M059J (cell line): ENCODE results near the gene FJX1. TPM values are rescaled to one million over a fixed set of nuclear protein-coding genes. Genes with fewer than 3 reads are reported as not detected.
"Not testable (repeated sequence)": the region's sequence is repeated elsewhere in the genome, so short reads cannot be mapped to it uniquely, and the experiment has no call there.

Experiments used
- DNase-seq: peaks from one replicate; pipeline ENCODE4 v3.0.0-alpha.2; 2012; ENCODE audit warnings: low read depth
- total RNA-seq: library from RNA; depleted of rRNA; stranded (reverse); fragments of >200 nt; shearing (Covaris generic); gene quantifications from 2 replicates; pipeline ENCODE4 v1.2.3, GENCODE V29; 2014; rRNA removed

FJX1 gene
- total RNA-seq, 1 experiment from 2014 or later, result 14.4 TPM

DNA sequence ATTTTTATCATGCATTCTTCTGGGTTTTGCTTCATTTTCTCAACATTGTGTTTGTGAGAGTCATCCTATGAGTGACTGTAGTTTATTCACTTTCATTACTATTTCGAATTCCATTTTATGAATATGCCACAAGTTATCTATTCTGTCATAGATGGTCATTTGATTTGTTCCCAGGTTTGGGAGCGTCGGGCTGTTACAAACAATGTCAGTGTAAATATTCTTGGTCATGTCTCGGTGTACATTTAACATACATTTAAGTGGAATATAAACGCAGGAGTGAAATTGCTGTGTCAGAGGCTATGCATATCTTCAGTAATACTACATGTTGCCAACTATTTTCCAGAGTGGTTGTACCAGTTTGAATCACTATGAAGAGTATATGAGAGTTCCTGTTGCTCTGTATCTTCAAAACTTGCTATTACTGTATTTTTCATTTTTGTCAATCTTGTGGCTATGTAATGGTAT, 46.7 kb downstream of the FJX1 start:
- peak; percentile 59 for DNase-seq

DNA sequence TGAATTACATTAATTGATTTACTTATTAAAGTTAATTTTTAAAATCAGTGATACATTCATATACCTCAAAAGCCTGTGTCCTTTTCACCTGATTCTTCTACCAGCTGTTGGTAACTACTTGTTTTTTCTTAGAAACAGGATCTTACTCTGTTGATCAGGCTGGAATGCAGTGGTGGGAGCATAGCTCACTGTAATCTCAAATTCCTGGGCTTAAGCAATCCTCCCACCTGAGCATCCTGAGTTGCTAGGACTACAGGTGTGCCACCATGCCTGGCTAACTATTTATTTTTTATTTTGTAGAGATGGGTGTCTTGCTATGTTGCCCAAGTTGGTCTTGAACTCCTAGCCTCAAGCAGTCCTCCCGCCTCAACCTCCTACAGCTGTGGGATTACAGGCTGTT, 49.0 kb downstream of the FJX1 start:
- no peak for DNase-seq

DNA sequence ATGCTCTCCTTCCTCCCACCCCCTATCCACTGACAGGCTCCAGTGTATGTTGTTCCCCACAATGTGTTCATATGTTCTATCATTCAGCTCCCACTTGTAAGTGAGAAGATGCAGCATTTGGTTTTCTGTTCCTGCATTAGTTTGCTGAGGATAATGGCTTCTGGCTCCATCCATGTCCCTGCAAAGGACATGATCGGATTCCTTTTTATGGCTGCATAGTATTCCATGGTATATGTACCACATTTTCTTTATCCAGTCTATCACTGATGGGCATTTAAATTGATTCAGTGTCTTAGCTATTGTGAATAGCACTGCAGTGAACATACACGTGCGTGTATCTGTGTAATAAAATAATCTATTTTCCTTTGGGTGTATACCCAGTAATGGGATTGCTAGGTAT, 50.1 kb downstream of the FJX1 start:
- not testable (repeated sequence) for DNase-seq

Other genes starting within 250 kb of the FJX1 start
- 0.10 and 0.59 TPM in 2 replicates for gene SLC1A2, start 198.9 kb upstream of the FJX1 start, total RNA-seq
- gene PAMR1, start 92.8 kb upstream of the FJX1 start, total RNA-seq, result not detected in 2 replicates
- 35.8 and 50.1 TPM in 2 replicates for gene TRIM44, start 44.3 kb downstream of the FJX1 start, total RNA-seq